Measurements from ENCODE around the gene CALR. TPM values are rescaled to one million over a fixed set of nuclear protein-coding genes. Genes with fewer than 3 reads are reported as not detected.
"Not testable (repeated sequence)": the region's sequence is repeated elsewhere in the genome, so short reads cannot be mapped to it uniquely, and the experiment has no call there.

Gene CALR
- 100 to 1,000 TPM; 171 to 350 (median 229) TPM for total RNA-seq

DNA sequence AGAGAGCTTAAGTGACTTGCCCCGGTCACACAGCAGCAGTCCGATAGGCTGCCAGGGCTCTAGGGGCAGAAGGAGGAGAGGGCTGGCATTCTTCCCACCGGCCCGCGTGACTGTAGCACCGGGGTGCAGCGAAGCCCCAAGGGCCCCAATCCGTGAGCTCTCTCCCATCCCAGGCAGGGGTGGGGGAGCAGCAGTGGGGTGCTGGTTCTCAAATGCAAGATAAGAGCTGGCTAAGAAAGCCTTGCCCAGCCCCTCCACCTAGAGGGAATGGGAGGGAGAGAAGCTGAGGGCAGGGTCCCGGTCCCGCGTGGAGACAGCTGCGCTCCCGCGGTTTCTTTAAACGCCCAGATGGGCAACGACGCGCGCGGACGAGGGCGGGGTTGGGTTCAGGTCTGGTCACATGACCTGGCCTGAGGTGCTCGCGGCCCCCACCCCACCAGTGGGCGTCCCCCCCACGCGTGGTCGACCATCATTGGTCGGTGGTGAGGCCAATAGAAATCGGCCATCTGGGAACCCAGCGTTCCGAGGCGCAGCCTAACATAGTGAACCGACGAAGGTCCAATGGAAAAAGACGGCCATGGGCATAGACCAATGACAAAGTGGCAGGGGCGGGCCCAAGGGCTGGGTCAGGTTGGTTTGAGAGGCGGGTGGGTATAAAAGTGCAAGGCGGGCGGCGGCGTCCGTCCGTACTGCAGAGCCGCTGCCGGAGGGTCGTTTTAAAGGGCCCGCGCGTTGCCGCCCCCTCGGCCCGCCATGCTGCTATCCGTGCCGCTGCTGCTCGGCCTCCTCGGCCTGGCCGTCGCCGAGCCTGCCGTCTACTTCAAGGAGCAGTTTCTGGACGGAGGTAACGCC is at the start of gene CALR:
CALR (plus strand) TSS at position 683 of the 852 bp plus-strand sequence; CDS start at position 754, 71 bp downstream.
- TF ChIP-seq, protein P1, sequence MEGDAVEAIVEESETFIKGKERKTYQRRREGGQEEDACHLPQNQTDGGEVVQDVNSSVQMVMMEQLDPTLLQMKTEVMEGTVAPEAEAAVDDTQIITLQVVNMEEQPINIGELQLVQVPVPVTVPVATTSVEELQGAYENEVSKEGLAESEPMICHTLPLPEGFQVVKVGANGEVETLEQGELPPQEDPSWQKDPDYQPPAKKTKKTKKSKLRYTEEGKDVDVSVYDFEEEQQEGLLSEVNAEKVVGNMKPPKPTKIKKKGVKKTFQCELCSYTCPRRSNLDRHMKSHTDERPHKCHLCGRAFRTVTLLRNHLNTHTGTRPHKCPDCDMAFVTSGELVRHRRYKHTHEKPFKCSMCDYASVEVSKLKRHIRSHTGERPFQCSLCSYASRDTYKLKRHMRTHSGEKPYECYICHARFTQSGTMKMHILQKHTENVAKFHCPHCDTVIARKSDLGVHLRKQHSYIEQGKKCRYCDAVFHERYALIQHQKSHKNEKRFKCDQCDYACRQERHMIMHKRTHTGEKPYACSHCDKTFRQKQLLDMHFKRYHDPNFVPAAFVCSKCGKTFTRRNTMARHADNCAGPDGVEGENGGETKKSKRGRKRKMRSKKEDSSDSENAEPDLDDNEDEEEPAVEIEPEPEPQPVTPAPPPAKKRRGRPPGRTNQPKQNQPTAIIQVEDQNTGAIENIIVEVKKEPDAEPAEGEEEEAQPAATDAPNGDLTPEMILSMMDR (IDR thresholded peaks at IDR 0.05), result no peak
- peak in 1 of 2 donors; percentile 96 for TF ChIP-seq POLR2A (IDR thresholded peaks at IDR 0.05)
- WGBS, 2 donors, result 0 to 1% methylated on average over 34 to 48 of the region's 63 CpGs
- intact Hi-C loops (cut with DNase I; ENCODE audit: low total_unique reads), result no loop called here
- DNase-seq (ENCODE audit: low spot score in 2 of 2), result peak; percentile 100
- peak within 1 kb of the TSS; percentile 99 for H3K4me3 ChIP-seq (ENCODE audit: low read depth, poor library complexity, severe bottlenecking)

DNA sequence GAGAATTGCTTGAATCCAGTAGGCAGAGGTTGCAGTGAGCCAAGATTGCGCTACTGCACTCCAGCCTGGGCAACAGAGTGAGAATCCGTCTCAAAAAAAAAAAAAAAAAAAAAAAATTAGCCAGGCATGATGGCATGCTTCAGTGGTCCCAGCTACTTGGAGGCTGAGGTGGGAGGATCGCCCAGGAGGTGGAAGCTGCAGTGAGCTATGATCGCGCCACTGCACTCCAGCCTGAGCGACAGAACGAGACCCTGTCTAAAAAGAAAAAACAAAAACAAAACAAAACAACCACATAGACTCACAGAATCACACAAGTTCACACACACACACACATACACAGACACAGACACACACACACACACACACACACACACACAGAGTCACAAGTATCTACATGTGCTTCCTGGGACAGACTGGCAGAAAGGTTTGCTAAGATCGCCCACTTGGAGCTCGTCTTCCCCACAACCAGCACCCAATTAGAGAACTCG is 48.1 kb upstream of the CALR start:
- intact Hi-C loops (cut with DNase I; ENCODE audit: low total_unique reads); H3K4me3 ChIP-seq (ENCODE audit: low read depth, poor library complexity, severe bottlenecking); DNase-seq (ENCODE audit: low spot score in 2 of 2): not testable (repeated sequence)
- WGBS, 2 donors, result 26 to 31% methylated on average over 10 of the region's 10 CpGs

DNA sequence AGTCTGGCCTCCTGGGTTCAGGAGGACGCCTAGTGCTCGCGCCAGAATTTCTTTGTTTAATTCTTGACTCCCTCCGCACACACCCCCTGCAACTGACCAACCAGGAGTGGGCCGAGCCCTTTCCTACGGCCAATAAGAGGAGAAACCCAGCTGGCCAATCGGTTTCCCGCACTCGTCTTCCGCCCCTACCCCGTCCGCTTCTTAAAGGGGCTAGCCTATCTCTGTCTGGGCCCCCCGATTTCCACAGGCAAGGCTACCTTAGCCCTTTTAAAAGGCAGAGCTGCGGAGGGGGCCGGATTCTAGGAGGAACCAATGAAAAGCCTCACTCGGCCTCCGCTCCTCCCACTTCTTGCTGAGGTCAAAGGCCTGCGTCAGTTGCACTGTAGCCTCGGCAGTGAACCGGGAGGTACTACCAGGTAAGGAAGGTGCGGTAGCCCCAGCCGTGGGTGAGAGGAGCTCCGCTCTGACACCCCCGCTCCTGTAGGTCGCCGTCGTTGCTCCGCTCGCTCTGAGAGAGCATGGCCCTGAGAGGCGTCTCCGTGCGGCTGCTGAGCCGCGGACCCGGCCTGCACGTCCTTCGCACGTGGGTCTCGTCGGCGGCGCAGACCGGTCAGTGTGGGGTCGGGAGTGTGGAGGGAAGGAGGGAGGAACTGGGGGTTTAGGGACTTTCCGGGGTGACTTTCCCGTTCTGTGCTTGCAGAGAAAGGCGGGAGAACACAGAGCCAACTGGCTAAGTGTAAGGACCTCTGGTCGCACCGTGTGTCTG is 47.4 kb upstream of the CALR start, which contains the start of gene GCDH:
GCDH (plus strand) TSS at position 374 of the 766 bp plus-strand sequence; CDS start at position 519, 145 bp downstream.
- WGBS, 2 donors, result 0 to 1% methylated on average over 44 to 47 of the region's 49 CpGs
- peak in 1 of 2 donors; percentile 19 for TF ChIP-seq POLR2A (IDR thresholded peaks at IDR 0.05)
- TF ChIP-seq, protein P1 (IDR thresholded peaks at IDR 0.05), result no peak
- intact Hi-C loops (cut with DNase I; ENCODE audit: low total_unique reads), result no loop called here
- peak; percentile 99 for DNase-seq (ENCODE audit: low spot score in 2 of 2)
- peak within 1 kb of the TSS; percentile 77 for H3K4me3 ChIP-seq (ENCODE audit: low read depth, poor library complexity, severe bottlenecking)

DNA sequence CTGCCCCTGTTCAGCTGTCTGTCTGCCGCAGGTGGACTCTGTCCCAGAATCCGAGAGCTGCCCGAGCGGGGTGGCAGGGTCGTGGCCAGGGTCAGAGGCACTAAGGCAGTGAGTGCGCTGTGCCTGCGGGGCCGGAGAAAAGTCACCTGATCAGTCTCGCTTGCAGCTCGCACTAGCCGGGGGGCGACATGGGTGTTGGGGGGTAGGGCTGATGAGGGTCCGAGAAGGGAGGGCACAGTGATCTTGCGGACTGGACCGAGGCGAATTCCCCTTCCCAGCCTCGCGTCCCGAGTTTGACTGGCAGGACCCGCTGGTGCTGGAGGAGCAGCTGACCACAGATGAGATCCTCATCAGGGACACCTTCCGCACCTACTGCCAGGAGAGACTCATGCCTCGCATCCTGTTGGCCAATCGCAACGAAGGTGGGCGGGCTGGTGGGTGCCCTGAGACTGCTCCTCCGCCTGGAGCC is 46.8 kb upstream of the CALR start:
- no peak for DNase-seq (ENCODE audit: low spot score in 2 of 2)
- peak overlapping the region; percentile 77 for H3K4me3 ChIP-seq (ENCODE audit: low read depth, poor library complexity, severe bottlenecking)
- intact Hi-C loops (cut with DNase I; ENCODE audit: low total_unique reads), result no loop called here
- no peak for TF ChIP-seq POLR2A (IDR thresholded peaks at IDR 0.05)
- TF ChIP-seq, protein P1 (IDR thresholded peaks at IDR 0.05), result no peak
- WGBS, 2 donors, result 4 to 7% methylated on average over 17 to 25 of the region's 26 CpGs

DNA sequence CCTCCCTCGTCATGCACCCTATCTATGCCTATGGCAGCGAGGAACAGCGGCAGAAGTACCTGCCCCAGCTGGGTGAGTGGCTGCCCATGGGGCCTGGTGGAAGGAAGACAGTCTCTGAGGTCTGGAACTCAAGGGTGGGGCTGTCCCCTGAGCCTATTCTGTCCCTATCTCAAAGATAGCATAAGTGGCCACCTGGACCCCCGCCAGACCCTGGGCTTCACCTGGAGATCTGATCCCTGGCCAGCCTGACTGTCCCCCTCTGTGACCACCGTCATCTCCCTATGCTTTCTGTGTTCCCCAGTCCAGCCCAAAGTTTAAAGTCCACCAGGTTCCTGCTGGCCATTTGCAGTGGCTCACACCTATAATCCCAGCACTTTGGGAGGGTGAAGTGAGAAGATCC is 44.8 kb upstream of the CALR start:
- TF ChIP-seq POLR2A (IDR thresholded peaks at IDR 0.05), result no peak
- TF ChIP-seq, protein P1 (IDR thresholded peaks at IDR 0.05), result no peak
- 90 to 99% methylated on average over 5 of the region's 5 CpGs for WGBS, 2 donors
- intact Hi-C loops (cut with DNase I; ENCODE audit: low total_unique reads), result no loop called here

DNA sequence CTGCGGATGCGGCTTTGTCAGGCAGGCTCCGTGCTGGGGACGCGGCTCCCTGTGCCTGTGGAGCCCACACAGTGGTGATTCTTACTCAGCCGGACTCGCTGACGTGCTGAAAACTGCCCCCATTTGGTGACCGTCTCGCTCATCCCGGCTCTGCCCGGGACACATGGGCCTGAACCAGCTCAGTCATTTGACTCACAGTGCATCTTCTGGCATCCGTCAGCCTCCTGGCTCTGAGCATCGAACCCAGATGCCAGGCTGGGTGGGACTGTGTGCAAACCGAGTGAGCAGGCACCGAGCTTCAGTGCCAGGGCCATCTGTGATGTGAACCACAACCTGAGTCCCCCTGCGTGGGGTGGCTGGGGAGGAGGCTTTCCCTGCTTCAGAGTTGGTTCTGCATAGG is 41.9 kb upstream of the CALR start:
- intact Hi-C loops (cut with DNase I; ENCODE audit: low total_unique reads), result no loop called here
- TF ChIP-seq, protein P1 (IDR thresholded peaks at IDR 0.05), result no peak
- TF ChIP-seq POLR2A (IDR thresholded peaks at IDR 0.05), result no peak
- WGBS, 2 donors, result 95 to 98% methylated on average over 10 to 14 of the region's 17 CpGs

More for the DNA sequence above, 44.8 kb upstream of the CALR start:
- H3K4me3 ChIP-seq (ENCODE audit: low read depth, poor library complexity, severe bottlenecking), result no peak overlapping the region
- no peak for DNase-seq (ENCODE audit: low spot score in 2 of 2)

More for the DNA sequence above, 41.9 kb upstream of the CALR start:
- no peak for DNase-seq (ENCODE audit: low spot score in 2 of 2)
- no peak overlapping the region for H3K4me3 ChIP-seq (ENCODE audit: low read depth, poor library complexity, severe bottlenecking)

Measured in lower leg skin (tissue), 4 donors.